Measurements from ENCODE around the gene PKP2. TPM values are rescaled to one million over a fixed set of nuclear protein-coding genes. Genes with fewer than 3 reads are reported as not detected.

The PKP2 gene
- total and polyA plus RNA-seq, 9 of the 15 experiments (the other 6 are each of a cell fraction or from before 2014, with no cell fraction given): 1.6 to 4.2 (median 2.8) TPM

DNA sequence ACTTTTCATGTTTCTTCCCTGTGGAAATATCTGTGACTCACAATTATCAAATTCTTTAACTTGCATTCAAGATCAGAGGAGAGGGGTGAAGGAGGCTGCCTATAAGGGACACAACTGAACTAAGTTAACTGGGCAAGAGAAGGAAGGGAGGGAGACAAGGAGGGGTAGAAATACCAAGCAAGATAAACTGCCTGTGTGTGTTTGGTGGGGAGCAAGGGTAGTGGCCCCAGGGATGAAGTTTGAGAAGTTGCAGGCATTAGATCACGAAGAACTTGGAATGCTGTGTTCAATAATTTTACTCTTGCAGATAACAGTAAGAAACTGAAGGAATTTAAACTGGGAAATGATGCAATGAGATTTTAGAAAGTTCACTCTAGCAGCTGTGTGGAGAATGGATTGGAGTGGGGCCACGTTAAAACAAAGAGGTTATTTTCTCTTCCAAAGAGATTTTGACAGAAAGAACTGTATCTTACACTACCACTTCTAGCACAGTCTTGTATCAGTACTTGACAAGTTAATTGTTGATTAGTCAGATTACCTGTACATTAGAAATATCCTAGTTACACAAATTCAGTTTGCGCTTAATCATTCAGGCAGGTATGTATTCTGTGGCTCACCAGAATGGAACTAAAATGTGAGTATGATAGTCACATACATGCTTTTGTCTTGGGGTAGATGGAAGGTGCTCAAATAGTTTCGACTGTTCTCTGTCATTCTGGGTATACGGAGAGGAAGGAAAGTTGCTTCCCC, 7.4 kb downstream of the PKP2 start:
- no peak overlapping the region for H3K4me3 ChIP-seq
- H3K36me3 ChIP-seq (ENCODE audit: control insufficient read depth, insufficient read depth, low read length): no peaks in the 10 kb centered on the region
- TF ChIP-seq ZNF583 (CRISPR knock-in tag; IDR thresholded peaks at IDR 0.05) (no peak), ETV5 (CRISPR knock-in tag; IDR thresholded peaks at IDR 0.05; ENCODE audit: low read depth) (no peak), ZNF696 (CRISPR knock-in tag; conservative IDR thresholded peaks at IDR 0.05) (no peak), PHTF2 (CRISPR knock-in tag; IDR thresholded peaks at IDR 0.05) (no peak), ZNF511 (CRISPR knock-in tag; IDR thresholded peaks at IDR 0.05) (no peak), ZNF407 (IDR thresholded peaks at IDR 0.05; ENCODE audit: low read depth) (no peak), LARP7 (IDR thresholded peaks at IDR 0.05) (no peak), ZNF217 (CRISPR knock-in tag; IDR thresholded peaks at IDR 0.05) (no peak), ZNF143 (CRISPR knock-in tag; IDR thresholded peaks at IDR 0.05) (no peak)
- TF ChIP-seq, protein P1, sequence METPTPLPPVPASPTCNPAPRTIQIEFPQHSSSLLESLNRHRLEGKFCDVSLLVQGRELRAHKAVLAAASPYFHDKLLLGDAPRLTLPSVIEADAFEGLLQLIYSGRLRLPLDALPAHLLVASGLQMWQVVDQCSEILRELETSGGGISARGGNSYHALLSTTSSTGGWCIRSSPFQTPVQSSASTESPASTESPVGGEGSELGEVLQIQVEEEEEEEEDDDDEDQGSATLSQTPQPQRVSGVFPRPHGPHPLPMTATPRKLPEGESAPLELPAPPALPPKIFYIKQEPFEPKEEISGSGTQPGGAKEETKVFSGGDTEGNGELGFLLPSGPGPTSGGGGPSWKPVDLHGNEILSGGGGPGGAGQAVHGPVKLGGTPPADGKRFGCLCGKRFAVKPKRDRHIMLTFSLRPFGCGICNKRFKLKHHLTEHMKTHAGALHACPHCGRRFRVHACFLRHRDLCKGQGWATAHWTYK (CRISPR knock-in tag; IDR thresholded peaks at IDR 0.05): no peak
- TF ChIP-seq, protein P2, sequence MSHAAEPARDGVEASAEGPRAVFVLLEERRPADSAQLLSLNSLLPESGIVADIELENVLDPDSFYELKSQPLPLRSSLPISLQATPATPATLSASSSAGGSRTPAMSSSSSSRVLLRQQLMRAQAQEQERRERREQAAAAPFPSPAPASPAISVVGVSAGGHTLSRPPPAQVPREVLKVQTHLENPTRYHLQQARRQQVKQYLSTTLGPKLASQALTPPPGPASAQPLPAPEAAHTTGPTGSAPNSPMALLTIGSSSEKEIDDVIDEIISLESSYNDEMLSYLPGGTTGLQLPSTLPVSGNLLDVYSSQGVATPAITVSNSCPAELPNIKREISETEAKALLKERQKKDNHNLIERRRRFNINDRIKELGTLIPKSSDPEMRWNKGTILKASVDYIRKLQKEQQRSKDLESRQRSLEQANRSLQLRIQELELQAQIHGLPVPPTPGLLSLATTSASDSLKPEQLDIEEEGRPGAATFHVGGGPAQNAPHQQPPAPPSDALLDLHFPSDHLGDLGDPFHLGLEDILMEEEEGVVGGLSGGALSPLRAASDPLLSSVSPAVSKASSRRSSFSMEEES (CRISPR knock-in tag; IDR thresholded peaks at IDR 0.05): no peak
- H3K27me3 ChIP-seq (ENCODE audit: control insufficient read depth in 2 of 2, insufficient read depth in 2 of 2, low read length in 2 of 2): no peaks in the 10 kb centered on the region; a peak in 1 of 5 replicates
- H3K79me2 ChIP-seq (ENCODE audit: control insufficient read depth, insufficient read depth, low read length): no peaks in the 10 kb centered on the region
- in situ Hi-C loops (cut with MboI): no loop called here
- FAIRE-seq (no peak), DNase-seq (ENCODE audit: extremely low read depth in 1 of 4, low spot score in 3 of 4) (no peak), ATAC-seq (no peak)
- no peak overlapping the region for H3K27ac ChIP-seq (ENCODE audit: extremely low read depth, low read depth, low read length)
- H3K9ac ChIP-seq (ENCODE audit: insufficient read depth in 1 of 2, low read depth in 2 of 2, low read length in 2 of 2): no peak overlapping the region
- no peaks in the 10 kb centered on the region for H3K9me3 ChIP-seq (replicated peaks; ENCODE audit: control insufficient read depth, insufficient read depth, low read depth, low read length)
- H4K20me1 ChIP-seq (replicated peaks; ENCODE audit: control insufficient read depth, insufficient read depth, low read length): no peaks in the 10 kb centered on the region
- H3K9me1 ChIP-seq (ENCODE audit: control insufficient read depth, insufficient read depth, low read length): no peaks in the 10 kb centered on the region
- BruUV-seq (replicated peaks): no TSS peak
- ChIA-PET CTCF (ENCODE audit: low intra/inter-chr PET ratio) (no interaction called here), POLR2A (interaction anchor here (0.6 kb wide), 1 partner anchor 9 kb away, joined by 3 read pairs; no protein-coding TSS in a partner anchor)
- H3K4me2 ChIP-seq (ENCODE audit: insufficient read depth, low read length): no peak overlapping the region
- H2AFZ ChIP-seq (ENCODE audit: low read depth, low read length): no peak overlapping the region
- H3K4me1 ChIP-seq (replicated peaks in 1 of 2; ENCODE audit: control insufficient read depth in 2 of 2, insufficient read depth in 2 of 2, low read length in 2 of 2): peaks cover 0 to 5% of the 10 kb centered on the region in 2 experiments; a peak in 1 of 5 replicates
- WGBS (ENCODE audit: insufficient coverage, low coverage, missing lambda C conversion rate): 27% methylated on average over 5 of the region's 5 CpGs
- intact Hi-C loops (cut with micrococcal nuclease): no loop called here
